Caco-2 (cell line): ENCODE results near the gene SLC18B1. TPM values are rescaled to one million over a fixed set of nuclear protein-coding genes. Genes with fewer than 3 reads are reported as not detected.

Experiments
- BruUV-seq: library from RNA; stranded (reverse); fragments of 400-500 nt; replicated peaks from 2 replicates; lab custom pipeline; 2021; lab: Mats Ljungman, UMichigan
- CTCF ChIA-PET: fragments of 300-600 bp; sonication (Branson Sonifier 250); formaldehyde crosslinking; loops from one replicate; lab custom pipeline; 2022; ENCODE audit warnings: antibody characterized with exemption; lab: Charles Lee
- POLR2A ChIA-PET: fragments of 300-600 bp; sonication (Branson Sonifier 250); formaldehyde crosslinking; loops from one replicate; lab custom pipeline; 2022; ENCODE audit warnings: antibody characterized with exemption; lab: Charles Lee
- DNase-seq, 2 experiments: peaks; one replicate each; pipeline versions ENCODE4 v3.0.0 to v3.0.0-alpha.2; 2020 to 2022
- H3K27me3 ChIP-seq: replicated peaks from 2 replicates; pipeline ENCODE4 v1.6.0; 2011; ENCODE audit warnings: low read length; ENCODE audit not compliant: control insufficient read depth, insufficient read depth
- H3K36me3 ChIP-seq: 2 replicates; pipeline ENCODE4 v1.5.1; 2011; ENCODE audit warnings: low read length; ENCODE audit not compliant: control insufficient read depth, insufficient read depth
- H3K4me1 ChIP-seq: fragments of 250-450 bp; sonication (Bioruptor Pico); 2 replicates; pipeline ENCODE4 v1.5.1; 2020; ENCODE audit warnings: mild to moderate bottlenecking
- H3K4me3 ChIP-seq: 2 replicates; pipeline ENCODE4 v1.5.1; 2011; ENCODE audit warnings: low read depth, mild to moderate bottlenecking, control low read depth, low read length
- H3K9me3 ChIP-seq: fragments of 250-450 bp; sonication (Bioruptor Pico); 2 replicates; pipeline ENCODE4 v1.5.1; 2020; ENCODE audit warnings: mild to moderate bottlenecking, moderate library complexity
- H3K27ac Mint-ChIP-seq: one replicate; pipeline ENCODE4 v1.8.0; 2022; ENCODE audit warnings: mixed read lengths; ENCODE audit not compliant: unreplicated experiment
- H3K27me3 Mint-ChIP-seq: one replicate; pipeline ENCODE4 v1.8.0; 2022; ENCODE audit warnings: mixed read lengths; ENCODE audit not compliant: insufficient read depth, unreplicated experiment
- H3K36me3 Mint-ChIP-seq: one replicate; pipeline ENCODE4 v1.8.0; 2022; ENCODE audit warnings: mild to moderate bottlenecking, mixed read lengths; ENCODE audit not compliant: insufficient read depth, unreplicated experiment
- H3K4me1 Mint-ChIP-seq: one replicate; pipeline ENCODE4 v1.8.0; 2022; ENCODE audit warnings: low read depth, mixed read lengths; ENCODE audit not compliant: unreplicated experiment
- H3K4me3 Mint-ChIP-seq: one replicate; pipeline ENCODE4 v1.8.0; 2022; ENCODE audit warnings: mild to moderate bottlenecking, moderate library complexity, mixed read lengths; ENCODE audit not compliant: unreplicated experiment
- H3K9me3 Mint-ChIP-seq: one replicate; pipeline ENCODE4 v1.8.0; 2022; ENCODE audit warnings: mixed read lengths; ENCODE audit not compliant: unreplicated experiment
- intact Hi-C: fragments of 100-400 bp; cut with micrococcal nuclease; formaldehyde crosslinking; loops from one replicate; pipeline ENCODE4 v1.10.0; 2022; ENCODE audit not compliant: unreplicated experiment
- total RNA-seq: library from RNA; stranded (reverse); gene quantifications from 2 replicates; pipeline ENCODE4 v1.2.3, GENCODE V29; 2022
- TF ChIP-seq, protein P1 (sequence below), 2 experiments: fragments of 200-600 bp in 1 of 2; IDR thresholded peaks; 1 replicate in 1 of 2; 2 replicates in 1 of 2; pipeline versions ENCODE4 v1.5.1 to v1.8.0; 2011 to 2022; ENCODE audit warnings: antibody characterized with exemption in 1 of 2, control low read depth in 1 of 2, inconsistent platforms in 1 of 2, low read depth in 1 of 2, low read length in 1 of 2, mild to moderate bottlenecking in 1 of 2, moderate library complexity in 1 of 2; ENCODE audit not compliant: insufficient read depth in 1 of 2, severe bottlenecking in 1 of 2, unreplicated experiment in 1 of 2

SLC18B1 gene
- total RNA-seq, 1 experiment from 2014 or later = 7.8 TPM

DNA sequence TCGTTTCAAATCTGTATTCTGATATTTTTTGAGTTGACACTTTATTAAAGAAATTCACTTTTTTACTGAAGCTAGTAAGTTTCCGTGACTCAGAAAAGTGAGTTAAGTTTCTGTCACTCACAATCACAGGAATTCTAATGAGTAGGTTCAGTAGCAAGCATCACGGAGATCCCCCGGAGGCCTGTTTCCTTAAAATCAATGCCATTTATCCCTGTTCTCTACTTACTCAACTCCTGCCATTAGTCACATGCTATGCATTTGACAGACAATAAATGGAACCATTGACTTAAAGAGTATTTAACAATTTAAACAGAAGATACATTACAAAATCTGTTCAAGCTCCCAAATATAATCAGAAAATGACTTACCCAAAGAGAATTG lies 9.1 kb downstream of the SLC18B1 start:
- no peak for DNase-seq
- Histone ChIP-seq H3K27me3 (no peaks in the 10 kb centered on the region), H3K4me1 (no peaks in the 10 kb centered on the region), H3K36me3 (no peaks in the 10 kb centered on the region), H3K4me3 (no peak overlapping the region), H3K9me3 (no peaks in the 10 kb centered on the region)
- H3K36me3 Mint-ChIP-seq = no peaks in the 10 kb centered on the region
- CTCF ChIA-PET = no interaction called here
- H3K4me3 Mint-ChIP-seq = no peak overlapping the region
- H3K27me3 Mint-ChIP-seq = no peaks in the 10 kb centered on the region
- BruUV-seq = no TSS peak
- POLR2A ChIA-PET = no interaction called here
- H3K27ac Mint-ChIP-seq = no peak overlapping the region
- H3K4me1 Mint-ChIP-seq = no peaks in the 10 kb centered on the region
- TF ChIP-seq, protein P1, sequence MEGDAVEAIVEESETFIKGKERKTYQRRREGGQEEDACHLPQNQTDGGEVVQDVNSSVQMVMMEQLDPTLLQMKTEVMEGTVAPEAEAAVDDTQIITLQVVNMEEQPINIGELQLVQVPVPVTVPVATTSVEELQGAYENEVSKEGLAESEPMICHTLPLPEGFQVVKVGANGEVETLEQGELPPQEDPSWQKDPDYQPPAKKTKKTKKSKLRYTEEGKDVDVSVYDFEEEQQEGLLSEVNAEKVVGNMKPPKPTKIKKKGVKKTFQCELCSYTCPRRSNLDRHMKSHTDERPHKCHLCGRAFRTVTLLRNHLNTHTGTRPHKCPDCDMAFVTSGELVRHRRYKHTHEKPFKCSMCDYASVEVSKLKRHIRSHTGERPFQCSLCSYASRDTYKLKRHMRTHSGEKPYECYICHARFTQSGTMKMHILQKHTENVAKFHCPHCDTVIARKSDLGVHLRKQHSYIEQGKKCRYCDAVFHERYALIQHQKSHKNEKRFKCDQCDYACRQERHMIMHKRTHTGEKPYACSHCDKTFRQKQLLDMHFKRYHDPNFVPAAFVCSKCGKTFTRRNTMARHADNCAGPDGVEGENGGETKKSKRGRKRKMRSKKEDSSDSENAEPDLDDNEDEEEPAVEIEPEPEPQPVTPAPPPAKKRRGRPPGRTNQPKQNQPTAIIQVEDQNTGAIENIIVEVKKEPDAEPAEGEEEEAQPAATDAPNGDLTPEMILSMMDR (IDR thresholded peaks at IDR 0.05; ENCODE audit: insufficient read depth in 1 of 2, low read depth in 1 of 2, low read length in 1 of 2, severe bottlenecking in 1 of 2, unreplicated experiment in 1 of 2) = no peak
- intact Hi-C loops = no loop called here
- H3K9me3 Mint-ChIP-seq = no peaks in the 10 kb centered on the region

DNA sequence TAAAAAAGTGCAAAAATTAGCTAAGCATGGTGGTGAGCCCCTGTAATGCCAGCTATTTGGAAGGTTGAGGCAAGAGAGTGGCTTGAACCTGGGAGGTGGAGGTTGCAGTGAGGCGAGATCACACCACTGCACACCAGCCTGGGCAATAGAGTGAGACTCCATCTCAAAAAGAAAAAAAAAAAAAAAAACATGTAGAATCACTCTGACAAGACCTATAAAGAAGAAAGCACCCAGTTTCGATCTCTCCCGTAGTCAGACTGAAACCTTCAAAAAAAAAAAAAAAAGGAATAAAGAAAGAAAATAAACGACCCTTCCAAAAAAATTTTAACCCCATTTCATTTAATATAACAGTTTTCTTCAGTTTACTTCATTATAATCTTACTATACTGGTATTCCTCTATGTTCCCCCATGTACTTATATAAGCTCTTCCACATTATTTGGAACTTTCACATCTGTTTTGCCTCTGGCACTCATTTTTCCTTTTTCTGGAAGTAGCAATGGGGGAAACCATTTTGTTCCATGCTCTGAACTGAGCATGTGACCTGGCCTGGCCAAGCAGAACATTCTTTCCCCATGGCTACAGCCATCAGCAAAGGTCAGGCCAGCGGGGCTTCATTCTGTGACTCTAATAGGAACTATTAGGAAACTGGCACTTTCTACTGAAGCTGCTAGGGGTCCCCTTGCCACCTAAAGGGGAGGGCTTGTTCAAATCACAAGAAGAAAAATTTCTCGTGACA lies 9.6 kb downstream of the SLC18B1 start:
- H3K27me3 Mint-ChIP-seq = no peaks in the 10 kb centered on the region
- no TSS peak for BruUV-seq
- H3K4me3 Mint-ChIP-seq = no peak overlapping the region
- DNase-seq = no peak
- Histone ChIP-seq H3K4me3 (no peak overlapping the region), H3K4me1 (no peaks in the 10 kb centered on the region), H3K27me3 (no peaks in the 10 kb centered on the region), H3K36me3 (no peaks in the 10 kb centered on the region), H3K9me3 (no peaks in the 10 kb centered on the region)
- H3K4me1 Mint-ChIP-seq = no peaks in the 10 kb centered on the region
- ChIA-PET POLR2A (no interaction called here), CTCF (interaction anchor here (0.7 kb wide), 1 partner anchor 27 kb away, joined by 7 read pairs; no protein-coding TSS in a partner anchor)
- no peaks in the 10 kb centered on the region for H3K36me3 Mint-ChIP-seq
- TF ChIP-seq, protein P1 (IDR thresholded peaks at IDR 0.05; ENCODE audit: insufficient read depth in 1 of 2, low read depth in 1 of 2, low read length in 1 of 2, severe bottlenecking in 1 of 2, unreplicated experiment in 1 of 2) = no peak
- no peak overlapping the region for H3K27ac Mint-ChIP-seq
- no peaks in the 10 kb centered on the region for H3K9me3 Mint-ChIP-seq
- intact Hi-C loops = no loop called here

DNA sequence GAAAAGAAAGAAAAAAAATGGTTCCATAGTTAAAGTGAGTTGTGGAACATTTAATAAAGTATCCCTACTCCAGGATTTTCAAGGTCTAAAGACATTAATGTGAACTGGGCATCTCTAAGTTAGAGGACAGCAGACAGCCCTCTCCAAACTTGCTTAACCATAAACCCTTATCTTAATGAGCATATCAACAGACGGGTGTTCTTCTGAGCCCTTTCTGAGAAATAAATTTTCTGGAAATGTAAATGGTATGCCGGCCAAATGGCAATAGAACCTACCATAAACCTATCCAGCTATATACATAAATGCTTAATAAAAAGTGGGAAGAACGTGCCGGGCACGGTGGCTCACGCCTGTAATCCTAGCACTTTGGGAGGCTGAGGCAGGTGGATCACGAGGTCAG lies 12.5 kb downstream of the SLC18B1 start:
- no TSS peak for BruUV-seq
- H3K27ac Mint-ChIP-seq = no peak overlapping the region

More for the DNA sequence above, 12.5 kb downstream of the SLC18B1 start:
- Histone ChIP-seq H3K9me3 (no peaks in the 10 kb centered on the region), H3K4me1 (no peaks in the 10 kb centered on the region), H3K4me3 (no peak overlapping the region), H3K27me3 (no peaks in the 10 kb centered on the region), H3K36me3 (no peaks in the 10 kb centered on the region)
- no peaks in the 10 kb centered on the region for H3K9me3 Mint-ChIP-seq
- TF ChIP-seq, protein P1 (IDR thresholded peaks at IDR 0.05; ENCODE audit: insufficient read depth in 1 of 2, low read depth in 1 of 2, low read length in 1 of 2, severe bottlenecking in 1 of 2, unreplicated experiment in 1 of 2) = no peak
- DNase-seq = no peak
- CTCF ChIA-PET = no interaction called here
- POLR2A ChIA-PET = no interaction called here
- intact Hi-C loops = no loop called here
- H3K4me3 Mint-ChIP-seq = no peak overlapping the region
- no peaks in the 10 kb centered on the region for H3K27me3 Mint-ChIP-seq
- no peaks in the 10 kb centered on the region for H3K36me3 Mint-ChIP-seq
- no peaks in the 10 kb centered on the region for H3K4me1 Mint-ChIP-seq
